NCI-H1092 (cell line): ENCODE results near the gene UBL3.

ENCODE experiments used
- DNase-seq: peaks from one replicate; lab custom pipeline; 2025; lab: John Stamatoyannopoulos, UW

UBL3 gene

GRCh38 chr13:29758531-29759114 lies 91.8 kb downstream of the UBL3 start:
- no peak for DNase-seq

DNA sequence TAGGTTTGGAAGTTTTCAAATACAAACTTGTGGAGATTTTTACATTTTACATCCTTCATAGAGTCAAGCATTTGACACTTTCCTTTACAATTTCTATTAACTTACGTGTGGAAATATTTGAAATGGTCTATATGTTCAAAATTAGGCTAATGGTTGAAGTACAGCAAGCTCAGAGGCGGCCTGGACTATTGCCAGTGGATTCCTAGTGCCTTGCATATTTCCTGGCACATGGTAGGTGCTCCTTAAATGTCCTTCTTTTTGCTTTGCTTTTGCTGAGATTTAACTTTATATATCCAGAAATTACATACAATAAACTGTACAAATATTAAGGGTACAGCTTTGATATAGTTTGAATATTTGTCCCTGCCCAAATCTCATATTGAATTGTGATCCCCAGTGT lies 93.9 kb downstream of the UBL3 start:
- DNase-seq: no peak

GRCh38 chr13:29754473-29754806 lies 96.0 kb downstream of the UBL3 start:
- DNase-seq: no peak

DNA sequence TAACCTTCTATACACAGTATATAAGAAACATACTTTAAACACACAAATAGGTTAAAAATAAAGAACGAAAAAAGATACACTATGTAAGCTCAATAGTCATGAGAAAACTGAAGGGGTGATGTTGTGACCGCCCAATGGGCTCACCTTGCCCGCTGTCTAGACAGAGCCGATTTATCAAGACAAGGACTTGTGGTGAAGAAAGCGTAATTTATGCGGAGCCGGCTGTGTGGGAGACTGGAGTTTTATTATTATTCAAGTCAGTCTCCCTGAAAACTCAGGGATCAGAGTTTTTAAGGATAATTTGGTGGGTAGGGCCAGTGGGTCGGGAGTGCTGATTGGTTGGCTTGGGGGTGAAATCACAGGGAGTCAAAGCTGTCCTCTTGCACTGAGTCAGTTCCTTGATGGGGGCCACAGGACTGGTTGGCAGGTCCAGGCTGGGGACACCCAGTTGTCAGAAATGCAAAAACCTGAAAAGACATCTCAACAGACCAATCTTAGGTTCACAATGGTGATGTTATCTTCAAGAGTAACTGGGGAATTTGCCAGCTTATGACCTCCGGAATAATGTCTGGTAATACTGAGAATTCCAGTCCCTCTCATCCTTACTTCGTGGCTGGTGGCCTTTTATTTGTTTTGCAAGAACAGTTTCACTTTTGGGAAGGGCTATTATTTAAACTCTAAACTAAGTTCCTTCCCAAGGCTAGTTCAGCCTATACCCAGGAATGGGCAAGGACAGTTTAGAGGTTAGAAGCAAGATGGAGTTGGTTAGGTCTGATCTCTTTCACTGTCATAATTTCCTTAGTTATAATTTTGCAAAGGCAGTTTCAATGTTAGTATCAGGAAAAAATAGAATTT lies 96.6 kb downstream of the UBL3 start:
- no peak for DNase-seq

DNA sequence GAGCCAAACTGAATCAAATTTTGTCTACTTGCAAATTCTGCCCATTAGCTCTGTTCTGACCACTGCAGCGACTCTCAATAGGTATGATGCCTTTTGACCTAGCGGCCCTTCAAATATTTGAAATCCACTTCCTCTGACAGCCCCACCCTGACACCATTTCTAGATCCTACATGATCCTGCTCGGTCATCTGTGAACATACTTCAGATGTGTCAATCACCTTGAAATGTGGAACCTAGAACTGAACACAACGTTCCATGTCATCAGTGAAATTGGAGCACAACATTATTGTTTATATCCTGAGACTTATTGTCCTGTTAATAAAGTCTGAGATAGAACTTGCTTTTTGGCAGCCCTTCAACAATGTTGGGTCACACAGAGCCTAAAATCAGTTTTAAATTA lies 98.2 kb downstream of the UBL3 start:
- DNase-seq: no peak

GRCh38 chr13:29750183-29750530 lies 100.3 kb downstream of the UBL3 start:
- no peak for DNase-seq

GRCh38 chr13:29749401-29750182 lies 100.8 kb downstream of the UBL3 start:
- DNase-seq: no peak

GRCh38 chr13:29748097-29748496 lies 102.3 kb downstream of the UBL3 start:
- no peak for DNase-seq

DNA sequence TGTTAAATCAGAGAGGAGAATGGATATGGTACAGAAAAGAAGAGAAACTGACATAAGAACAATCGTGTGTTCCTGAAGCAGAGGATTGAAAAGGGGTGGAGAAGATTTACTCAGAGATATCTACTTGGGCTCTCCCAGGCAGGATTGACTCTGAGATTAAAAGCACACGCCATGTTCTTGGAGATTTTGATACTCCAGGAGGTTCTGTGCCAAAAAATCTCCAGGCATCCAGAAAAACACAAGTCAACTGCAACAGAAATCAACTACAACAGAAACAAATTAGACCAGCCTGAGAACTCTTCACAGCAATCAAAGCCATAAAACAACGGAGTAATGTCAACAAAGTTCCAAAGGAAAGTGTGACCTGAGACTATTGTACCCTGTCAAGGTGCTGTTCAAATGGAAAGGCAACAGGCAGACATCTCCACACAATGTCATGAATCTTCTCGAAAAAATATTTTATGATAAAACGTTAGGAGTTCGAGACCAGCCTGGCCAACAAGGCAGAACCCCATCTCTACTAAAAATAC lies 104.2 kb downstream of the UBL3 start:
- DNase-seq: no peak

GRCh38 chr13:29745704-29746103 lies 104.7 kb downstream of the UBL3 start:
- no peak for DNase-seq

DNA sequence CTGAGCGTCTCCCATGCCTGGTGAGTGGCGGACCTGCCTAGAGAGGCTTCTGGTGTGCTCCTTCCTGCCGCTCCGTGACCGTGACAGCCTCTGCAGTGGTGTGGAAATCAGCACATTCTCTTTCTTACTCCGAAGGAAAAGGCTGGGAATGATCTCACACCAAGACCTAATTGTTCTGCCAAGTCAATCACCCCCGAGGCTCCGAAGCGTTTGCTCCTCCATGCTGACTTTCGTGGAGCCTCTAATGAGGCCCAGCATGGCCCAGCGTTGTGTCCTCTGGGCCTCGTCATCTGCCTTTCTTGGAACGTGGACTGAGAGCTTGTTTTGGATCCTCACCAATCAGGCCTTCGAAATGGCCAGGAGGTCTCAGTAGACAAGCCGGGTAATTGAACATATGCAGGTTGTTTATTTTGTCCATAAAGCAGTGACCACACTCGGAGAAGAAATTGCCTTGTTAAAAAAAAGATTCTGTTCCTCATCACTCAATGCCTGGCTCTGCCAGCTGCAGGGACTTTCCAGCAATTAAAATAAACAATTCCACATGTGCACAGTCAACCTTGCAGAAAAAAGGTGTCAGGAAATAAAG lies 107.1 kb downstream of the UBL3 start:
- no peak for DNase-seq

- no peak for DNase-seq
Measured at GRCh38 chr13:29740961-29741360, 109.5 kb downstream of the UBL3 start.

GRCh38 chr13:29737061-29737460 lies 113.4 kb downstream of the UBL3 start:
- no peak for DNase-seq

DNA sequence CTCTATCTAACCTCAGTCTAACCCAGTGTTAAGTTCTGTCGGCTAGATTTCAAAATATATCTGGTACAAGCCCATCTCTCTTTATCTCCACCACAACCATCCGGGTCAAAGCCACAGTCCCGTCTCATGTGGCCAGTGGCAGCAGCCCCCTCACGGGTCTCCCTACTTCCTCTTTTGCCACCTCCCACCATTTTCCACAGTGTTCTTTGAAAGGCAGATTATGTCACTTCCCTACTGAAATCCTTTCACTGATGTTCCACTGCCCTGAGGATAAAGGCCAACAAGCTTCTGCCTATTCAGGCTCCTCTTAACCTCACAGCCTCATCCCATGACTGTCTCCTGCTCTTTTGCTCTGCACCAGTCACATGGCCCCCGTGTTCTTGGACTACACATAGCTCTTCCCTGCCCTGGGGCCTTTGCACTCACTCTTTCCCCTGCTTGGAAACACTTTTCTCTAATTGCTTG lies 117.2 kb downstream of the UBL3 start:
- DNase-seq: no peak

- DNase-seq: no peak
Measured at GRCh38 chr13:29730253-29730652, 120.2 kb downstream of the UBL3 start.

GRCh38 chr13:29722415-29722814 lies 128.0 kb downstream of the UBL3 start:
- no peak for DNase-seq

GRCh38 chr13:29721766-29722165 lies 128.7 kb downstream of the UBL3 start:
- no peak for DNase-seq

DNA sequence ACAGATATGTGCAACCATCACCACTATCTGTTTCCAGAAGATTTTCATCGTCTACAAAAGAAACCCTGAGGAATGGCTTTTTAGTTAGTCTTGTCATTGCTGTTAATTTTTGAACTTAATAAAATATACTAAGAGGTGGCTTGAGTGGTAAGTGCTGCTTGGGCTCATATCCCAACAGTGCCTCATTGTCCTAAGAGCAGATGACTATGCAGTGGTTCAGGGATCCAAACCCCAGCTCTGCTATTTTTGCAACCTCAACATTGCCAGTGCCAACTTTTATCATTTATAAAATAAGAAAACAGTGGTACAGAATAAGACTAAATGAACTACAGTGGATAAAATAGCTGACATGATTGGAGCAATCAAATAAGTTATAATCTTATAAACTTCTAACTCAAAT lies 131.7 kb downstream of the UBL3 start:
- DNase-seq: no peak

- no peak for DNase-seq
Measured at GRCh38 chr13:29716493-29716892, 133.9 kb downstream of the UBL3 start.
